ENCODE measurements around the gene PTK6.

PTK6 gene

GRCh38 chr20:63522981-63523611 is 14.1 kb downstream of the PTK6 start:
- no peak for TF ChIP-seq CTCF (IDR thresholded peaks at IDR 0.05; ENCODE audit: low read length, missing control alignments)
- H3K4me3 ChIP-seq (replicated peaks; ENCODE audit: low read depth, low read length) = no peak overlapping the region

GRCh38 chr20:63522091-63522868 is 14.9 kb downstream of the PTK6 start:
- DNase-seq (ENCODE audit: low read depth) = no peak
- H3K4me3 ChIP-seq (replicated peaks; ENCODE audit: low read depth, low read length) = peak overlapping the region; percentile 81
- no peak for TF ChIP-seq CTCF (IDR thresholded peaks at IDR 0.05; ENCODE audit: low read length, missing control alignments)

More at GRCh38 chr20:63522981-63523611, 14.1 kb downstream of the PTK6 start:
- DNase-seq (ENCODE audit: low read depth) = no peak

GRCh38 chr20:63521602-63522001 is 15.6 kb downstream of the PTK6 start:
- DNase-seq (ENCODE audit: low read depth) = no peak
- no peak for TF ChIP-seq CTCF (IDR thresholded peaks at IDR 0.05; ENCODE audit: low read length, missing control alignments)
- H3K4me3 ChIP-seq (replicated peaks; ENCODE audit: low read depth, low read length) = peak overlapping the region; percentile 81

DNA sequence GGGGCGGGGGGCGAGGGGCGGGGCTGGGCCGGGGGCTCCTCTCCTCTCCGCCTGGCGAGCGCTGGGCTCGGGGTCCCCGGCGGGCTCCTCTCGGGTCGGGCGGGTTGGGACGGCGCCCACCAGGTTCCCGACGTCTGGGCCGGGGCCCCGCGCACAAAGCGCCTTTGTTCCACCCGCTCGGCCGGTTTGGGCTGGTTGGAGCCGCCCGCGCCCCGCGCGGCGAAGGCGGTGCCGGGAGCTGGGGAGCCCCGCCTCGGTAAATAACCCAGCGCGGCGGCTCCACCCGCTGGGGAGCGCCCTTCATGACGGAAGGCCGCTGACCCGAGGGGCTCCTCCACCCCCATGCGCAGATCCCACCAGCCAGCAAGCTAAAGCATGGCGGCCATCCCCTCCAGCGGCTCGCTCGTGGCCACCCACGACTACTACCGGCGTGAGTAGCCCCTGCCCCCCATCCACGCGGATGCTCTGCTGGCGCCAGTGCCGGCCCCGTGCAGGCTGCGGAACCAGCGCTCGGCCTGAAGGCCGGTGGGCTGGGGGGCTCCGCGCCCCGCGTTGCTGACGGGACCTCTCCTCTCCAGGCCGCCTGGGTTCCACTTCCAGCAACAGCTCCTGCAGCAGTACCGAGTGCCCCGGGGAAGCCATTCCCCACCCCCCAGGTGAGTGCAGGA is 16.1 kb downstream of the PTK6 start:
- TF ChIP-seq CTCF (IDR thresholded peaks at IDR 0.05; ENCODE audit: low read length, missing control alignments) = no peak
- peak; percentile 73 for DNase-seq (ENCODE audit: low read depth)
- H3K4me3 ChIP-seq (replicated peaks; ENCODE audit: low read depth, low read length) = peak overlapping the region; percentile 81

- no peak for TF ChIP-seq CTCF (IDR thresholded peaks at IDR 0.05; ENCODE audit: low read length, missing control alignments)
- DNase-seq (ENCODE audit: low read depth) = peak; percentile 83
These were observed 16.7 kb downstream of the PTK6 start, which contains the start of gene PPDPF for GRCh38 chr20:63520504-63520933. Gene PPDPF (plus strand): TSS chr20:63520765. CDS start chr20:63521309, 544 bp downstream.

DNA sequence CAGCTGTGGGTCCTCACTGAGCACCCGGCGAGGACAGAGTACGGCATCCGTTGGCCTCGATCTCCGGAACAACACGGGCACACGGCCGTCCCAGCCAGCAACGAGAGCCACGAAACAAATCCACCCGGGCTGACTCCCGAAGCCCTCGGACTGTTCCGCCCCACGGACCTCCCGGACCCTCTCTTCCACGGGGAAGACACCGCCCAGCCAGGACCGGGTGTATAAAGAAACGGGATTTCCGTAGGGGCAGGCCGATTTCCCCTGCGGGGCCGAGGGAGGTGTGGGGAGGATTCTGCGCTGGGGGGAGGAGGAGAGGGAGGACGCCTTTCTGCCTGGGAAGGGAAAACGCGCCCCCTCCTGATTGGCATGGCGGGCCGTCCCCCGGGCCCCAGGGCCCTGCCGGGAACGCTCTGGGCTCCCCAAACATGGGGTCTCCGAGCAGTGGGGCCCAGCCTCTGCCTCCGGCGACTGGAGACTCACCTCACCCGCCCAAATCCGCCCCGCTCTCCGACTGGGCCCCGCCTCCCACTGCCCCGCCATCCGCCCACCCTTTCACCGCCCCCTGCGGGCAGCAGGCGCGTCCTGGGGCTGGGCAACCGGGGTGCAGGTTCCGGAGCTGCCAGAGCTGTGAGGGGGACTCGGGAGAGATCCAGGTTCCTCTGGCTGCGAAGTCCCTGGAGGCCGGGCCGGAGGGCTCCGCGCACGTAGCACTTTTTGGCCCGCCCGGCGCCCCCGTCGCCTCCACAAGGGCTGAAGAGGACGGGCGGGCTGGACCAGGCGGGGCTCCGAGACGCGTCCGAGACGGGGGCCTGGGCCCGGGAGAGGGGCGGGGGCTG is 17.3 kb downstream of the PTK6 start:
- TF ChIP-seq CTCF (IDR thresholded peaks at IDR 0.05; ENCODE audit: low read length, missing control alignments) = no peak
- peak overlapping the region; percentile 81 for H3K4me3 ChIP-seq (replicated peaks; ENCODE audit: low read depth, low read length)
- peak; percentile 42 for DNase-seq (ENCODE audit: low read depth)

More at GRCh38 chr20:63520504-63520933, 16.7 kb downstream of the PTK6 start, which contains the start of gene PPDPF:
- H3K4me3 ChIP-seq (replicated peaks; ENCODE audit: low read depth, low read length) = peak within 1 kb of the TSS; percentile 81
